ENCODE results near the gene RAB44.

RAB44 gene

GRCh38 chr6:36670271-36670670 lies 27.4 kb upstream of the RAB44 start:
- no peak for DNase-seq

GRCh38 chr6:36671687-36672375 lies 25.8 kb upstream of the RAB44 start:
- DNase-seq, result no peak

DNA sequence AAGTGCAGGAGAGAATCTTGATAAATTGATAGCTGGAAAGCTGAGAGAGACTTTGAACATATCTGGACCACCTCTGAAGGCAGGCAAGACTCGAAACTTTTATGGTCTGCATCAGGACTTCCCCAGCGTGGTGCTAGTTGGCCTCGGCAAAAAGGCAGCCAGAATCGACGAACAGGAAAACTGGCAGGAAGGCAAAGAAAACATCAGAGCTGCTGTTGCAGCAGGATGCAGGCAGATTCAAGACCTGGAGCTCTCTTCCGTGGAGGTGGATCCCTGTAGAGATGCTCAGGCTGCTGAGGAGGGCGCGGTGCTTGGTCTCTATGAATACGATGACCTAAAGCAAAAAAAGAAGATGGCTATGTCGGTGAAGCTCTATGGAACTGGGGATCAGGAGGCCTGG lies 23.7 kb upstream of the RAB44 start:
- no peak for DNase-seq

DNA sequence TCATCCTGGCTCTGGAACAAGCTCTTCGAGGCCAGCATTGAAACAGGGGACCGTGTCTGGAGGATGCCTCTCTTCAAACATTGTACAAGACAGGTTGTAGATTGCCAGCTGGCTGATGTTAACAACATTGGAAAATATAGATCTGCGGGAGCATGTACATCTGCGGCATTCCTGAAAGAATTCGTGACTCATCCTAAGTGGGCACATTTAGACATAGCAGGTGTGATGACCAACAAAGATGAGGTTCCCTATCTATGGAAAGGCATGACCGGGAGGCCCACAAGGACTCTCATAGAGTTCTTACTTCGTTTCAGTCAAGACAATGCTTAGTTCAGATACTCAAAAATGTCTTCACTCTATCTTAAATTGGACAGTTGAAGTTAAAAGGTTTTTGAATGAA lies 22.7 kb upstream of the RAB44 start:
- no peak for DNase-seq

- DNase-seq, result no peak
These were observed 21.2 kb upstream of the RAB44 start for GRCh38 chr6:36676141-36677058.

- DNase-seq, result no peak
These were observed 20.4 kb upstream of the RAB44 start for GRCh38 chr6:36677059-36677749.

GRCh38 chr6:36677753-36678487 lies 19.7 kb upstream of the RAB44 start:
- DNase-seq, result no peak

DNA sequence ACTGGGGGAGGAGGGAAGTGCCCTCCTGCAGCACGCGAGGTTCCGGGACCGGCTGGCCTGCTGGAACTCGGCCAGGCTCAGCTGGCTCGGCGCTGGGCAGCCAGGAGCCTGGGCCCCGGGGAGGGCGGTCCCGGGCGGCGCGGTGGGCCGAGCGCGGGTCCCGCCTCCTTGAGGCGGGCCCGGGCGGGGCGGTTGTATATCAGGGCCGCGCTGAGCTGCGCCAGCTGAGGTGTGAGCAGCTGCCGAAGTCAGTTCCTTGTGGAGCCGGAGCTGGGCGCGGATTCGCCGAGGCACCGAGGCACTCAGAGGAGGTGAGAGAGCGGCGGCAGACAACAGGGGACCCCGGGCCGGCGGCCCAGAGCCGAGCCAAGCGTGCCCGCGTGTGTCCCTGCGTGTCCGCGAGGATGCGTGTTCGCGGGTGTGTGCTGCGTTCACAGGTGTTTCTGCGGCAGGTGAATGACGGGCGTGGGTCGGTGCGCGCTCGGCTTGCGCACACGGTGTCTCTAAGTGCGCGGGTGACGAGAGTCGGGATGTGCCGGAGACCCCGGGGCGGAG lies 19.1 kb upstream of the RAB44 start, which contains the start of gene CDKN1A:
Gene CDKN1A (plus strand): TSS at position 227 of the 555 bp plus-strand sequence. CDS start 5,388 bp downstream, outside the sequence.
- peak; percentile 84 to 86 for DNase-seq

GRCh38 chr6:36679043-36679833 lies 18.4 kb upstream of the RAB44 start:
- DNase-seq, result peak; percentile 37 to 47

GRCh38 chr6:36682328-36683144 lies 15.1 kb upstream of the RAB44 start:
- peak; percentile 86 to 91 for DNase-seq

DNA sequence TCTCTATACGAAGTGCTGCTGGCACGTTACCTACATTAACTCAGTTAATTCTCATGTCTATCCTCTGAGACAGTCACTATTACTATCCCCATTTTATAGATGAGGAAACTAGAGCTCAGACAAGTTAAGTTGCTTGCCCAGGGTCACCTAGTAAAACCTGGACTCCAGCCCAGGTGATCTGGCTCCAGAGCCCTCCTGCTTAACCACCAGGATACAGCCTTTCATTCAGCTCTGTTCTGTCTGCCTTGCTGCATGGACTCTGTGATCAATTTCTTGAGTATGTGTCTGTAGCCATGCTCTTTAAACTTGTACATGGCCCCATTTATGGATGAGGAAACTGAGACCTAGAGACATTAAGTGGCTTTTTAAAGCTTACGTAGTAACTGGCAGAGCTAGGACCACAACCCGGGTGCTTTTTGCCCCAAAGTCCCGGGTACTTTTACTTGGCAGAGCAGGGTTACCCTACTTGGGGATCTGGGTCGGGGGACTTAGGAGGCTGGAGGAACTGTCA lies 14.4 kb upstream of the RAB44 start:
- DNase-seq, result no peak

DNA sequence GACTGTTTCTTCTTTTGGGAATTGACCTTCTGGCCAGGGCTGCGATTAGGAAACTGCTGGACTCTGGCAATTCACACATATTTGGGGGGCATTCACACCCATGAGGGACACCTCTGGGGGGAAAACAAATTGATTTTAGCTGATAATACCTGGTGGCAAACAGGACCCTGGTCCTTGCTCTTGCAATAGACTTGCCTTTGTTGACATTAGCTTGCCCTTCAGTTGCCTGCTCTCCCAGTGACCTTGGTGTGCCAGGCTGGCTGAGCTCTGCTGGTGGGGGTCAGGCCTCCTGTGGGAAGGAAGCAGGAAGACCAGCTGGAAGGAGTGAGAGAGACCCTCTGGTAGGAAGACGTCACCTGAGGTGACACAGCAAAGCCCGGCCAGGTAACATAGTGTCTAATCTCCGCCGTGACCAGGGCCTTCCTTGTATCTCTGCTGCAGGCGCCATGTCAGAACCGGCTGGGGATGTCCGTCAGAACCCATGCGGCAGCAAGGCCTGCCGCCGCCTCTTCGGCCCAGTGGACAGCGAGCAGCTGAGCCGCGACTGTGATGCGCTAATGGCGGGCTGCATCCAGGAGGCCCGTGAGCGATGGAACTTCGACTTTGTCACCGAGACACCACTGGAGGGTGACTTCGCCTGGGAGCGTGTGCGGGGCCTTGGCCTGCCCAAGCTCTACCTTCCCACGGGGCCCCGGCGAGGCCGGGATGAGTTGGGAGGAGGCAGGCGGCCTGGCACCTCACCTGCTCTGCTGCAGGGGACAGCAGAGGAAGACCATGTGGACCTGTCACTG lies 13.8 kb upstream of the RAB44 start:
- no peak for DNase-seq

GRCh38 chr6:36684447-36684812 lies 13.2 kb upstream of the RAB44 start:
- no peak for DNase-seq

GRCh38 chr6:36685166-36685924 lies 12.3 kb upstream of the RAB44 start:
- DNase-seq, result no peak

GRCh38 chr6:36685926-36686667 lies 11.5 kb upstream of the RAB44 start:
- peak in 1 of 2 donors; percentile 61 for DNase-seq

- no peak for DNase-seq
These were observed 10.7 kb upstream of the RAB44 start for GRCh38 chr6:36686668-36687513.

All from CD4-positive, alpha-beta T cell treated with Interleukin-1 beta for 1 hour (primary cell).